Neural cell (in vitro differentiated cells): ENCODE measurements around the gene DENND4A. TPM values are rescaled to one million over a fixed set of nuclear protein-coding genes. Genes with fewer than 3 reads are reported as not detected.

Source experiments
- H2AFZ ChIP-seq: fragments of 200-600, 300-800 bp; sonication (generic), shearing (Covaris generic); 2 replicates; pipeline ENCODE4 v1.6.0; 2014; ENCODE audit warnings: low read depth, mild to moderate bottlenecking, antibody characterized with exemption, low read length, moderate library complexity
- H3F3A ChIP-seq: fragments of 200-600 bp; shearing (Covaris generic); 2 replicates; pipeline ENCODE4 v1.6.1; 2016; ENCODE audit warnings: mild to moderate bottlenecking, moderate library complexity, mixed read lengths, antibody characterized with exemption, low read length; ENCODE audit not compliant: insufficient read depth, poor library complexity, severe bottlenecking
- H3K27ac ChIP-seq: fragments of 200-600, 300-800 bp; sonication (generic), shearing (Covaris generic); 2 replicates; pipeline ENCODE4 v1.5.1; 2014; ENCODE audit warnings: mild to moderate bottlenecking, low read length, moderate library complexity
- H3K27me3 ChIP-seq: fragments of 300-800, 200-600 bp; sonication (generic), shearing (Covaris generic); 2 replicates; pipeline ENCODE4 v1.6.0; 2014; ENCODE audit warnings: mild to moderate bottlenecking, low read depth, low read length, moderate library complexity; ENCODE audit not compliant: insufficient read depth
- H3K36me3 ChIP-seq: fragments of 300-800, 200-600 bp; sonication (generic), shearing (Covaris generic); 2 replicates; pipeline ENCODE4 v1.5.1; 2014; ENCODE audit warnings: mild to moderate bottlenecking, antibody characterized with exemption, low read length, moderate library complexity; ENCODE audit not compliant: insufficient read depth
- H3K4me2 ChIP-seq: fragments of 300-800, 200-600 bp; sonication (generic), shearing (Covaris generic); 2 replicates; pipeline ENCODE4 v1.6.0; 2014; ENCODE audit warnings: mild to moderate bottlenecking, low read length
- H3K4me3 ChIP-seq: fragments of 300-800, 200-600 bp; sonication (generic), shearing (Covaris generic); 2 replicates; pipeline ENCODE4 v1.5.1; 2014; ENCODE audit warnings: mild to moderate bottlenecking, low read length, moderate library complexity
- H3K79me2 ChIP-seq: fragments of 200-600 bp; shearing (Covaris generic); replicated peaks from 2 replicates; pipeline ENCODE4 v1.6.0; 2014; ENCODE audit warnings: mild to moderate bottlenecking, low read length, moderate library complexity; ENCODE audit not compliant: insufficient read depth
- H3K9ac ChIP-seq: fragments of 300-800, 200-600 bp; sonication (generic), shearing (Covaris generic); 2 replicates; pipeline ENCODE4 v1.6.1; 2016; ENCODE audit warnings: mild to moderate bottlenecking, low read length, mixed read lengths
- H3K9me2 ChIP-seq: fragments of 200-600 bp; shearing (Covaris generic); 2 replicates; pipeline ENCODE4 v1.6.1; 2016; ENCODE audit warnings: mild to moderate bottlenecking, low read length, mixed read lengths; ENCODE audit not compliant: insufficient read depth
- H3K9me3 ChIP-seq: fragments of 200-600, 300-800 bp; sonication (generic), shearing (Covaris generic); 2 replicates; pipeline ENCODE4 v1.6.1; 2016; ENCODE audit warnings: mild to moderate bottlenecking, mixed run types, low read length, moderate library complexity, mixed read lengths
- H4K20me1 ChIP-seq: fragments of 200-600 bp; shearing (Covaris generic); 2 replicates; pipeline ENCODE4 v1.6.1; 2016; ENCODE audit warnings: mild to moderate bottlenecking, mixed run types; ENCODE audit not compliant: insufficient read depth
- CTCF ChIP-seq: fragments of 450-650 bp; IDR thresholded peaks from 2 replicates; pipeline ENCODE4 v1.5.1; 2014; ENCODE audit warnings: antibody characterized with exemption, mild to moderate bottlenecking, moderate library complexity; ENCODE audit not compliant: poor library complexity, severe bottlenecking
- EP300 ChIP-seq: fragments of 450-650 bp; conservative IDR thresholded peaks from 2 replicates; pipeline ENCODE4 v1.6.1; 2014; ENCODE audit warnings: antibody characterized with exemption, mild to moderate bottlenecking, moderate library complexity; ENCODE audit not compliant: poor library complexity, severe bottlenecking
- EZH2 ChIP-seq: fragments of 200-600, 300-800 bp; shearing (Covaris generic), sonication (generic); IDR thresholded peaks from 2 replicates; pipeline ENCODE4 v1.6.1; 2014; ENCODE audit warnings: antibody characterized with exemption, low read length, borderline replicate concordance, mild to moderate bottlenecking; ENCODE audit not compliant: insufficient read depth, poor library complexity, severe bottlenecking
- MXI1 ChIP-seq: fragments of 450-650 bp; conservative IDR thresholded peaks from 2 replicates; pipeline ENCODE4 v1.6.1; 2014; ENCODE audit warnings: antibody characterized with exemption, mild to moderate bottlenecking; ENCODE audit not compliant: poor library complexity, severe bottlenecking
- POLR2AphosphoS5 ChIP-seq: IDR thresholded peaks from 2 replicates; pipeline ENCODE4 v1.6.1; 2012
- RAD21 ChIP-seq: fragments of 450-650 bp; conservative IDR thresholded peaks from 2 replicates; pipeline ENCODE4 v1.6.1; 2014; ENCODE audit warnings: antibody characterized with exemption, mild to moderate bottlenecking, moderate library complexity
- SMC3 ChIP-seq: fragments of 450-650 bp; conservative IDR thresholded peaks from 2 replicates; pipeline ENCODE4 v1.6.1; 2014; ENCODE audit warnings: antibody characterized with exemption, mild to moderate bottlenecking, moderate library complexity; ENCODE audit not compliant: poor library complexity
- TAF1 ChIP-seq: IDR thresholded peaks from 2 replicates; pipeline ENCODE4 v1.6.1; 2012; ENCODE audit warnings: low read depth
- polyA minus RNA-seq: library from RNA; depleted of rRNA, polyadenylated mRNA; stranded (reverse); fragments of >200 nt; gene quantifications from 2 replicates; pipeline ENCODE4 v1.2.3, GENCODE V29; 2014
- polyA plus RNA-seq: library from polyadenylated mRNA; depleted of rRNA; stranded (reverse); fragments of >200 nt; gene quantifications from 2 replicates; pipeline ENCODE4 v1.2.3, GENCODE V29; 2014
- TF ChIP-seq, protein P1 (sequence below): IDR thresholded peaks from 2 replicates; pipeline ENCODE4 v1.6.1; 2012; ENCODE audit warnings: borderline replicate concordance

The DENND4A gene
- 7.5 and 10.5 TPM in 2 replicates for polyA plus RNA-seq
- 52.6 and 53.5 TPM in 2 replicates for polyA minus RNA-seq

DNA sequence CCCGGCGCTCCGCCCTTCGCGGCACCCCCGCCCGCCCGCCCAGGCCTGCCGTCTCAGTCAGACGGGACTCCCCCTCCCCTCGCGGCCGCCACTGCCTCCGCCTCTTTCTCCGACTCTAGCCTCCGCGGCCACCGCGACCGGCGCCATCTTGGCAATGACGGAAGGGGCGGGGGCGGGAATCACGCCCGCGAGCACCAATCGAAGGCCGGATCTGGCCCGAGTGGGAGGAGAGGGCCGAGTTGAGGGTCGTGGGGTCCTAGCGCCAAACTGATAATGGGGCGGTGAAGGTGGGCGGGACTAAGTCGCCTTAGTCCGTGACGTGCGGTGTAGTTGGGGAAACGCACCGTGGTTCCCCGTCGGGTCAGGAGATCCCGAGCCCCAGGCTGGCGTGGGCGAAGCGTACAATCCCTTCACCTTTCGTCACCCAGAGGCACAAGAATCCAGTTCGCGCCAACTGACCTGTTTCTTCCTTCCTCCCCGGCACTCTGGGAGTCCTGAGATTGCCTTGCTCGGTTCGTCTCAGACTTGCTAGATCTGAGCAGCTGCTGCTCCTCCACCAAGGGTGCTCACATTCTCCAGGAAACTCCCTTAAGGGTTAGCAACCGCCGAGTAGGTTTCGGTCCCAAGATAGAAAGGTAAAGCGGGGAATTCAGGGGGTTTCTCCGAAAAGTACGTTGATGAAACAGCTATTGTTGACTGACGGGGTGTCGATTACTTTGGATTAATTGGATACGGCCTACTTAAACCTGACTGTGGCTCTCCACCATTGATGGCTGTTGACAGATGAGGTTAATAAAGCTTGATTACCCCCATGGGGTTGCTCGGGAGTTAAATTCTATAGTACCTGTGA is at the start of gene DENND4A:
DENND4A (minus strand) TSS at position 156 of the 850 bp plus-strand sequence. CDS start 35,843 bp downstream, outside the sequence.
- Histone ChIP-seq H4K20me1 (no peaks in the 10 kb centered on the region), H3K4me3 (peak within 1 kb of the TSS; percentile 73), H3K27ac (peak within 1 kb of the TSS; percentile 82)

More for the DNA sequence above, at the start of gene DENND4A:
- Histone ChIP-seq H3K27me3 (no peaks in the 10 kb centered on the region), H3K9me3 (no peaks in the 10 kb centered on the region), H3K36me3 (no peaks in the 10 kb centered on the region), H3K4me2 (peak within 1 kb of the TSS; percentile 56), H3F3A (no peaks in the 10 kb centered on the region), H2AFZ (peak within 1 kb of the TSS; percentile 93), H3K9ac (peak within 1 kb of the TSS; percentile 83), H3K9me2 (no peaks in the 10 kb centered on the region), H3K79me2 (peaks cover 25% of the 10 kb centered on the region)
- no peak for TF ChIP-seq CTCF
- peak; percentile 54 for TF ChIP-seq SMC3
- peak; percentile 63 for TF ChIP-seq EP300
- peak; percentile 58 for TF ChIP-seq TAF1
- peak; percentile 46 for TF ChIP-seq MXI1
- peak; percentile 55 for TF ChIP-seq RAD21
- TF ChIP-seq POLR2AphosphoS5: peak; percentile 63
- TF ChIP-seq, protein P1, sequence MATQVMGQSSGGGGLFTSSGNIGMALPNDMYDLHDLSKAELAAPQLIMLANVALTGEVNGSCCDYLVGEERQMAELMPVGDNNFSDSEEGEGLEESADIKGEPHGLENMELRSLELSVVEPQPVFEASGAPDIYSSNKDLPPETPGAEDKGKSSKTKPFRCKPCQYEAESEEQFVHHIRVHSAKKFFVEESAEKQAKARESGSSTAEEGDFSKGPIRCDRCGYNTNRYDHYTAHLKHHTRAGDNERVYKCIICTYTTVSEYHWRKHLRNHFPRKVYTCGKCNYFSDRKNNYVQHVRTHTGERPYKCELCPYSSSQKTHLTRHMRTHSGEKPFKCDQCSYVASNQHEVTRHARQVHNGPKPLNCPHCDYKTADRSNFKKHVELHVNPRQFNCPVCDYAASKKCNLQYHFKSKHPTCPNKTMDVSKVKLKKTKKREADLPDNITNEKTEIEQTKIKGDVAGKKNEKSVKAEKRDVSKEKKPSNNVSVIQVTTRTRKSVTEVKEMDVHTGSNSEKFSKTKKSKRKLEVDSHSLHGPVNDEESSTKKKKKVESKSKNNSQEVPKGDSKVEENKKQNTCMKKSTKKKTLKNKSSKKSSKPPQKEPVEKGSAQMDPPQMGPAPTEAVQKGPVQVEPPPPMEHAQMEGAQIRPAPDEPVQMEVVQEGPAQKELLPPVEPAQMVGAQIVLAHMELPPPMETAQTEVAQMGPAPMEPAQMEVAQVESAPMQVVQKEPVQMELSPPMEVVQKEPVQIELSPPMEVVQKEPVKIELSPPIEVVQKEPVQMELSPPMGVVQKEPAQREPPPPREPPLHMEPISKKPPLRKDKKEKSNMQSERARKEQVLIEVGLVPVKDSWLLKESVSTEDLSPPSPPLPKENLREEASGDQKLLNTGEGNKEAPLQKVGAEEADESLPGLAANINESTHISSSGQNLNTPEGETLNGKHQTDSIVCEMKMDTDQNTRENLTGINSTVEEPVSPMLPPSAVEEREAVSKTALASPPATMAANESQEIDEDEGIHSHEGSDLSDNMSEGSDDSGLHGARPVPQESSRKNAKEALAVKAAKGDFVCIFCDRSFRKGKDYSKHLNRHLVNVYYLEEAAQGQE: no peak
- TF ChIP-seq EZH2: no peak
